D341Med (cell line): ENCODE measurements around the gene RGS7.
"Not testable (repeated sequence)": the region's sequence is repeated elsewhere in the genome, so short reads cannot be mapped to it uniquely, and the experiment has no call there.

Experiments
- DNase-seq: peaks from one replicate; pipeline ENCODE4 v3.0.0; 2012; ENCODE audit warnings: low spot score

RGS7 gene

DNA sequence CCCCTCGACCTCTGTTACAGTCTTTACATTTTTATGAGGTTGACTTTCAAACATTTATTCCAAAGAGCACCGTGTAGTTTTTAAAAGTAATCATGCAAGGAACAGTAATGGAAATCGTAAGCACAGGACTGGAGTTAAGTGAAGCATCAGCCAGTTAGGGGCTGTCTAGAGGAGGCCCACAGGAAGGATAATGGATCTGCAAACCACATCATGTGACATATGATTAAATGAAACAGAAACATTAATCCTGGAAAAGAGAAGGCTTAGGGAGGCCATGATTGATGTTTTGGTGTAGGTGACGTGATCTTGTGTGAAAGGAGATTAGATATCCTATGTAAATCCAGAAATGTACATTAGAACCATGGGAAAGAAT is 25.0 kb downstream of the RGS7 start:
- no peak for DNase-seq

DNA sequence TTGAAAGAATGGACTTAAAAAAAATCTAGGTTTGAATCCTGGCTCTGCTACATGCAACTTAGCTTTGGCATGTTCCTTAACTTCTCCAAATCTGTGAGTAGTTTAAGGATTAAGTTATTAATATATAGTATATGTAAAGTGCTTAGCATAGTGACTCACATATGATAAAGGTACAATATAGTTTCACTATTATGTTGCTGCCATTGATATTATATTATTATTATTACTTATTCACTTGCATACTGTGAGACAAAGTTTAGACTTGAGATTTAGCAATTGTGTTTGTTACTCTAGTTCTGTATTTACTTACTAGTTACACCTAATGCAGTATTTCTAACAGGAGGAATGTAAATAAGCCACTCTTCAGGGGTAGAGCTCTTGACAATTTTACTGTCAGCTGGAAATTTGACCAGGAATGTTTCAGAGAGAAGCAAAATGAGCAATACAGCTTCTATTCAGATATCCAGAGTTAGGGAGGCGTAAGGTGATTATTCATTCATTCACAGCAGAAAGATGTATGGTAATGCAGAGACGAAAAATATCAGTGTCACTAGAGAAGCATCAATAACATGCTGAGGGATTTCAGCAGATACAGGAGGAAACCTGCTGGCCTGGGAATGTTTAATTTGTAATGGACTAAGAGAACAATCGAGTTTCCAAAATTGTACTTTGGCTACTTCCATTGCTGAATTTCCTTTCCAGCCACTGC is 25.5 kb downstream of the RGS7 start:
- no peak for DNase-seq

DNA sequence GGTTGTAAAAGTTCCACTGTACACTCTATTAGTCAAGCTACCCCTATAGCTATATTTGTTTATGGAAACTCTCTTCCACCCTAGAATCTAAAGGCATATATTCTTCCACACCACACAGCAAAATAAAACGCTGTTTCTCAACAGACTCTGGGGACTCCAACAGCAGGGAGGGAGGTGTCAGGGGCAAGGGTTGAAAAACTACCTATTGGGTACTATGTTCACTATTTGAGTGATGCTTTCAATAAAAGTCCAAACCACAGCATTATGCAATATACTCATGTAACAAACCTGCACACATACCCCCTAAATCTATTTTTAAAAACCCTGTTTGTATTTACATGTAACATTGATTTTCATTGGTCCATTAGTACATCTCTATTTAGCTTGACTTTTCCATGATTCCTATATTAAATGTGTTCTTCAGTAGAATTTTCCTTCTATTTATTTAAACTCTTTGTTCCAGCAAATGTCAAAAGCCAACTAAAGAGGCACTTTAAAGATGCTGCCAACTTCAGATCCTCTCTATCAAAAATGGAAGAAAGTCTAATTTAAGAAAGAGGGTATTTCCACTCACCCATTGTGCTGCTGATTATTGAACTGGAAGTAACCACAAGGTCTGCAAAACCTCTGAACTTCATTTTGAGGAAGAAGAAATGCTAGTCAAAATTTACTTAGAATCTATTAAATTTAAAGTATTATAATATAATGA is 26.2 kb downstream of the RGS7 start:
- no peak for DNase-seq

DNA sequence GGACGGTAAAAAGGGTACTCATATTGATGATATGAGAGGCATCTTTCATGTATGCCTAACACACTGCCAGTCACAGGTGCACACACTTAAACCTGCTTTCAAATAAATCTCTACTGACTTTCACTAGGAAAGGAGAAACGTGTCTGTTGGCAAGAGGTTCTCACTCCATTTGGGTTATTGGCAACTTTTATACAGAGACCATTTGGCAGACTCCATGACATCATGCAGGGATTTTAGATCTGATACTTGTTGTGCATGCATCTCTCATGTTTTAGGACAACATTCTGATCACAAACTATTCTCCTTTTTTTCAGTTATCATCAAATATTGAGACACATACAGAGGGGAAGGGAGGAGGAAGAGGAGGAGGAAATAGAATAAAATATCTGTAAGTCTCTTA is 31.5 kb downstream of the RGS7 start:
- no peak for DNase-seq

DNA sequence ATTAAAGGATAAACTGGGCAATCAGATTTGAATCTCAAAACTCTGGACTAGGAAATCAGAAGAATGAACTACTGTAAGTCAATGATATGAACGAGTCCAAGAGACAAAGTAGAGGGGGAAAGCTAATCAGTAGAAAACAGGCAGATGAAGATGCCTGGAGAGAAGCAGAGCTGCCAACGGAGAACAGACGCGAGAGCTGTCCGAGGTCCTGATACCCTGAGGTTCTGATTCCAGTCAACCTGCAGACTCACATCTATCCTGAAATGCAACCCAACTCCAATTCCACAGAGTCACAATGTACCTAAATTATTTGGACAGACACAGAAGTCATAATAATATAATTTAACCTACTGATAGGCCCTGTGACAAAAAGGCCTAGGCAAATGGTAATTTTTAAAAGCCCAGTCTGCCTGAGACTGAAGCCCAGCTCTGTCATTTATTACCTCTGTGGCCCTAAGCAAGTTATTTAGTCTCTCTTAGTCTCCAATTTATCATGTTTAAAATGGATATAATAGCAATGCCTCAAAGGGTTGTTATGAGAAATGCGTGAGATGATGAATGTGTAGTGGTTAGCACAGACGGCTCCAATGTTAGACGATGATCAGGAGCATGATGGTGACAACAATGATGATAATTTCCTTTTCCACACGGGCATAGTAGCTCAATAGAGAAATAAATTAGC is 33.4 kb downstream of the RGS7 start:
- DNase-seq = no peak

DNA sequence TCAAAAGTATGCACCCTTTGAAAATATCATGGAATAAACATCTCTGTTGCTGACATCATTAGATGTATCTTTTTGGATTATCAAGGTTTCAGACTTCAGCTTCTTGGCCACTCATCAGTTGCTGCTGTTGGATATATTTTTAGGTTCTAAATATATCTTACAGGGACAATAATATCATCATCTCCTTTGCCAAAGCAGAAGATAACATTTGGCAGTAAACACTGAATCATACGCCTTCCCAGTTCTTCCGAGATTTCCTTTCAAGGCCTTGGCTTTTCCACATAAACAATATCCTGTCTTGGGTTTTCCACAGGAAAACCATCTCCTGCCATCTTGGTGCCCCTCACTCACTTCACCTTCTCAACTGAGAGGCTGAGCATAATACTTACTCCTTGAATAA is 39.3 kb downstream of the RGS7 start:
- no peak for DNase-seq

DNA sequence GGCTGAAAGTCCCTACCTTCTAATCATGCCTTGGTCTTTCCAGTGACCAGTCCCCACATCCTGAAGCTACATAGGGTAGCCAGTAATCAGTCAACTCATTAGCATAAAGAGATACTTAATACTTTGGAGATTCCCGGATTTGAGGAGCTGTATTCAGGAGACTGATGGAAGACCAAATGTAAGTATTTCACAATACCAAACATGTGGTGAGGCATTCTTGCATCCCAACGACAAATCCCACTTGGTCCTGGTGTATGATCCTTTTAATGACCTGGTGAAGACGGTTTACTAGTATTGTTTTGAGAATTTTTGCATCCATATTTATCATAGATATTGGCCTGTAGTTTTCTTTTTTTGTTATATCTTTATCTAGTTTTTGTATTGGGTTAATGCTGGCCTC is 40.6 kb downstream of the RGS7 start:
- no peak for DNase-seq

DNA sequence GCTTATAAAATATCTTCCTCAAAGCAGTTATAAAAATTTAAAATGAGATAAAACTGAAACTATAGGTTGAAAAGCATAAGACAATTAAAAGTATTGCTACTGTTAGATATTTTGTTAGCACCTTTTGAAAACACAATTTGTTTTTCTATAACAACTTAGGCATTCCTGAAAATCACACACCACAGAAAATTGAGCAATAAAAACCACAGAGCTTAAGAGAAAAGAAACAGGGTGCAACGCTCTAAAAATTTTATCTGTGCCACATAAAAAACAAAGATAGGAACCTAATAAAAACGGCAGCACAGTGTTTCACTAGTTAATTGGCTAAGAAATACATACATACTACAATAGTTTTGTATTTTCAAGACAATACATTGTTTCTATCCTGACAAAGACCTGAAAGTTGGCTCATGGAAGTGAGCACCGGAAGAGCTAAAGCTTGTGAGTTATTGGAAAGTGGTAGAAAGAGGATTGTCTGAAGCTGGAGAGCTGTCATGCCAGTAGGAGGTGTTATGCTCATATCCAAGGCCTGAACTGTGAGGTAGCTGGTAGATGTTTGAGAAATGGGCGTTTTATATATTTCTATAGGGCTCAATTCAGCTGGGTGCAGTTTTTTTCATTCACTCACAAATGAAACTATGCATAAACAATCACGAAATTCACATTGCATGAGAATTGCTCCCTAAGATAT is 45.8 kb downstream of the RGS7 start:
- no peak for DNase-seq

DNA sequence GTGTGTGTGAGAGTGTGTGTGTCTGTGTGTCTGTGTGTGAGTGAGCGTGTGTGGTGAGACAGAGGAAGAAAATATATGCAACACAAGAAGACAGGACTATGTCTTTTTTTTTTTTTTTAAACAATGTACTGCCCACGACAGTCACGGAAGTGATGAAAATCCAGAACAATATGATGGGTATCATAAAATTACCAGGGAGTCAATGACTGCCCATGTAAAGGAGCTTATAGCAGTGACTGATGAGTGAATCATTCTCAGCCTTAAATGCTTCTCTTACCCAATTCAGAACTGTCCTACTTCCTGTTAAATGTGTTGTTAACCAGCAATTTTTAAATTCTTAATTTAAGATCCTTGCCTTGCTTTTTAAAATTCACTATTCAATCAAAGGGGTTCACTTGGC is 46.6 kb downstream of the RGS7 start:
- DNase-seq = no peak

DNA sequence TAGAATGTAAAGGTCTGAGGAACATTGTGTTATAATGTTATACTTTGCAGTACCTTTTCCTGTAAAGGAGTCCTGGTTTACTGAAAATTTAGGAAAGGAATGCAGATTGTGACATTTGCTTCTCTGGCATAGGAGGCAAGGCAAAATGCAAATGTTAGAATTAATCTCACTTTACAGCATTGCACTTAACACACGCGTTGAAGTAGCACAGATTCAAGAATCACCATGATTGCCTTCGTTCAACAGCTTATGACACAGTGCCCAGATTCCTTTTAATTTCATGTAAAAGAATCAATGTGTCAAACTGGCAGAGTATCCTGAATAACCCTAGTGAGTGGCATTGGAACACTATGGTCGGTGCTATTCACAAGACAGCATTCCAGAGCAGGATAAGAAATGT is 47.4 kb downstream of the RGS7 start:
- no peak for DNase-seq

DNA sequence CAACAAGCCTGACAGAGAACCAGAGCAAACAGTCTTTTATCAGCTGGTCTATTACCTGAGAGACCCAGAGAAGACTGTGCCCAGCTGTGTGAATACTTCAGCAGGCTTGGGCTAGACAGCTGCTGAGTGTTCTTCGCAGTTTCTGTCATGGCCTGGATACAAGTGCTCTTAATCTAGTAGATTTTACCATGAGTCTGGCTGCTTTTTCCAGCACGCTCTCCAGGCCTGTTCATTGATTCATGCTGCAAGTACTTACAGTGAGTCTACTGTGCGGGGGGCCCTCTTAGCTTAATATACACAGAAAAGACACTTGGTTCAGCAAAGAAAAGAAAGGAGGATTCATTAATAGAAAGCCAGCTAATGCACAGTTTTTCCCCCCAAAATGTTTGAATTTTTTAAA is 48.5 kb downstream of the RGS7 start:
- DNase-seq = no peak

DNA sequence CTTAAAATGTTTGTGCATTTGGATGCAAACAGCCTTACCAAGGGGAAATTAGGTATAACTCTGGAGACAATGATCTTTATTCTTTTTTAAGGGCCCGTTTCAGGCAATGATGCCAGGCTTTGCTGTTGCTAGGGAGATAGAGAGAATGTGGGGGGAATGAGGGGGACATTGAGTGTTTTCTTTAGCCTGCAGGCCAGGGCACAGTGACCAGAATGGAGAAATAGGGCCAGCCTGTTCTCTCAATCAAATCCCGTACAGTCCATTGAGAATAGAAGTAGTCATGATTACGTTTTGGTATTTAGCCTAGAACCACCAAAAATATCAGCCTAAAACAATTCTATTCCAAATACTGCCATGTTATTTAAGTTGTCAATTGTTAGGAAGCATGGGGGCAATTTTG is 49.0 kb downstream of the RGS7 start:
- DNase-seq = no peak

DNA sequence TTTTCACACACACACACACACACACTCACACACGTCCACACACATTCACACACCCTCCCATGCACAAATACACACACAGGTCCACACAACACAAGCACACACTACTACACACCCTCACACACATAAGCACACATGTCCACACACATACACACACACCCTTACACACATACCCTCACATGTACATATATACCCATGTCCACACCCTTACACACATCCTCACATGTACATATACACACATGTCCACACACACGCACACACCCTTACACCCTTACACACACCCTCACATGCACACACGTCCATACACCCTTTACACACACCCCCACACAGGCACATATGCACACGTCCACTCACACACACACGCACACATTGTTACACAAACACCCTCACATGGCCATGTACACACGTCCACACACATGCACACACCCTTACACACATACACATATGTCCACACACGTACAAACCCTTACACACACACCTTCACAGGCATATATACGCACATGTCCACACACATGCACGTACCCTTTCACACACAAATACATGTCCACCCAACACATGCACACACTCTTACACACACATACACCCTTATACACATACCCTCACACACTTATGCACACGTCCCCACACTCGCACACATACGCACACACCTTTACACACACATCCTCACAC is 50.7 kb downstream of the RGS7 start:
- DNase-seq = no peak

DNA sequence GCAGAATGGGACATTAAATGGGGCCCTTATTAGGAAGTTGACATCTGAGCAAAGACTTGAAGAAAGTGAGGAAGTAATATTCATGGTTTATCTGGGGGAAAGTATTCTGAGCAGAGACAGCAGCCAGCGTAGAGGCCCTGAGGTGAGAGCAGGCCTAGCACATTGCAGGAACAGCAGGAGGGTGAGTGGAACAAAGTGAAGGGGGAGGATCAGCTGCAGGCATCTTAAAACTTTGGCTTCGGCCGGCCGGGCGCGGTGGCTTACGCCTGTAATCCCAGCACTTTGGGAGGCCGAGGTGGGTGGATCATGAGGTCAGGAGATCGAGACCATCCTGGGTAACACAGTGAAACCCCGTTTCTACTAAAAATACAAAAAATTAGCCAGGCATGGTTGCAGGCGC is 55.0 kb downstream of the RGS7 start:
- DNase-seq = not testable (repeated sequence)

DNA sequence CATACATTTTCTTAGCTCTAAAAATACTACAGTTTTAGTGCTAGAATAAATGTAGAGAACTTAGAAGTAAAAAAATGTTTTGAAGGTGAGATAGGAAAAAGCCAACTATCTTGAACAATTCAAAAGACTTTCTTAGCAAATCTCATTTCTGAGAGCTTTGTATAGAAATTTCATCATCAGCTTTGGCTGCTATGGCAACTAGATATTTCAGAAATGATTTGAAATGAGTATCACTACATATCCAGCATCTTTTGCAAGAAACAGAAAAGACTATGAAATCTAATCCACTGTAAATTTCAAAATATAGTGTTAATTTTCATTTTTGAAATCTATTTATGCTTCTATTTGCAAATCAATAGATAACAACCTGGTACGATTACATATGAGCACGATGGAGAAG is 57.7 kb downstream of the RGS7 start:
- no peak for DNase-seq

DNA sequence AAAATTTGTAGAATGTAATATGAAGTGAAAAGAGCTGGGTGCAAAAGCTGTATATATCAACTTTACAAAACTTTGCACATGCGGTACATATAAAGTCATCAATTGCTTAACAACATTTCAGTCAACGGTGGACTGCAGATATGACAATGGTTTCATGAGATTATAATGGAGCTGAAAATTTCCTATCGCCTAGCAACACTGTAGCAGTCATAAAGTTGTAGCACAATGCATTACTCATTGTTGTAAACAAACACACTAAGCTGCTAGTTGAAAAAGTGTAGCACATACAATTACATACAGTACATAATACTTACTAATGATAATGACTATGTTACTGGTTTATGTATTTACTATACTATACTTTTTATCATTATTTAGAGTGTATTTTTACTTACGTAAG is 64.0 kb downstream of the RGS7 start:
- no peak for DNase-seq

DNA sequence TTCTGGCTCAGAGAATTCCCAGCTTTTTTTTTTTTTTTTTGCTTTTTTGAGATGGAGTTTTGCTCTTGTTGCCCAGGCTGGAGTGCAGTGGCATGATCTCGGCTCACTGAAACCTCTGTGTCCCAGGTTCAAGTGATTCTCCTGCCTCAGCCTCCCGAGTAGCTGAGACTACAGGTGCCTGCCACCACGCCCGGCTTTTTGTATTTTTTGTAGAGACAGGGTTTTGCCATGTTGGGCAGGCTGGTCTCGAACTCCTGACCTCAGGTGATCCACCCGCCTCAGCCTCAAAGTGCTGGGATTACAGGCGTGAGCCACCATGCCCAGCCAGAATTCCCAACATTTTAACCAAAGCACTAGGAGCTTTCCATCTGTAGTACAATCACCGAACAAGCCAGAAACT is 65.5 kb downstream of the RGS7 start:
- not testable (repeated sequence) for DNase-seq

DNA sequence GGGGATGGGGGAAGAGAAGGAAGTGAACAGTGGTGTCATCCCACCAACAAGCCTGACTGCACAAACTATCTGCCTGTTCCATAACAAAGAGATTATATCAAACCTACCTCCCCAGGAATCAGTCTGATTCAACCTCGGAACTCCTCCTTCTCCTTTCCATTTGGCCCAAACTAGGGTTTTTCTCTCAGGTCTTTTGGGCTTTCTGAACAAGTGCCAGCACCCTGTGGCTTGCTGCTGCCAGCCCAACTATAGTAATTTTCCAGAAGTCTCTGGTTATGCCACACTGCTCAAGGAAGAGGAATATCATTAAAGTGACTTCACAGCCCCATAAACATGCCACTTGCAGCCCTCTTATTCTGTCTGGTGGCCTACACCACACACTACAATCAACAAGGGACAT is 70.5 kb downstream of the RGS7 start:
- no peak for DNase-seq

DNA sequence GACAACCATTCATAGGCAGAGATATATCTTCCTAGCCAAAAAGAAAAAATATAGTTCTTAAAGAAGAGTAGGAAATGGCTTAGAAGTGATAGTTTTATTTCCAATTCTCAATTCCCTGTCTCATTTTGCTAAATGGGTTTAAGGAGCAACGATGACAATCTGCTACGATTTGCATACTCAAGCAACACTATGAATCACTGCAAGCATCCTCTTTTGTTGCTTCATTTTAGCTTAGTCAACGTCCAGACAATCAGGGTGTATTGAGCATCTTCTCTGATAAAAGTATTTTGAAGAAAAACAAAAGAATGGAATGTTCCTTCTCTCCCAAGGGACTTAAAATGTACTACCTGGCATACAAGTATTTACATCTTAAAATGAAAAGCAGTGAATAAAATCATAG is 80.6 kb downstream of the RGS7 start:
- no peak for DNase-seq

DNA sequence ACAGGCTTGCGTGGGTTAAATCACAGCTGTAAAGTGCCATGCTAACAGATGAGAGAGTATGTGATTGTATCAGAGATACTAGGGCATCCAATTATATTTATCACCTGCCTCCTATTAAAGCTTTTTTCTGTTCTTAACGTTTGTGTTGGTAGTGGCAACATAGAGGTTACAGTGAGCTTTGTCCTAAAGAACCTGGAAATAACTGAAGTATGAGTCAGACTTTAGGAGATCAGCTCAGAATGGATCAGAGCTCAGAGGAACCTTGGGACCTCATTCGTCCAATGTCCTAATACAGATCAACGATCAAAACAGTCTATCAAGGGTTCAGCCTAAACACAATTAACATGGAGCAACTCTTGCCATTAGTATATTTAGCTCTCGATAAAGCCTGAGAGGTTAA is 81.0 kb downstream of the RGS7 start:
- no peak for DNase-seq

DNA sequence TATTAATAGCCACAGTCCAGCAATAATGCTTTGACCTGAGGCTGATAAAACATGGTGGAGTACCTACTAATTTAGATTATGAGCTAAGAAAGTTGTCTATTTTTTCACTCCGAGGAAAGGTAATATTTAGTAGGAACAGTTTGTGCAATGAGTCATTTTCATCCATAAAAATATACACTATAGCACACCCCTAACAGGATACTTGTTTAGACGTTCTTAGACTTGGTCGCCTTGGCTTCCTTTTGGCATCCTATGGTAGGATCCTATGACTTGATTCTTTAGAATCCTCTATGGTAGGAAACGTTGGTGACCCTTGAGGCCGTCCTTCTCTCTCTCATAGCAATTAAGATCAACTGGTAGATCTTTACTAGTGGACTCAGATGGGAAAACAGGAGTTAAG is 81.8 kb downstream of the RGS7 start:
- no peak for DNase-seq

DNA sequence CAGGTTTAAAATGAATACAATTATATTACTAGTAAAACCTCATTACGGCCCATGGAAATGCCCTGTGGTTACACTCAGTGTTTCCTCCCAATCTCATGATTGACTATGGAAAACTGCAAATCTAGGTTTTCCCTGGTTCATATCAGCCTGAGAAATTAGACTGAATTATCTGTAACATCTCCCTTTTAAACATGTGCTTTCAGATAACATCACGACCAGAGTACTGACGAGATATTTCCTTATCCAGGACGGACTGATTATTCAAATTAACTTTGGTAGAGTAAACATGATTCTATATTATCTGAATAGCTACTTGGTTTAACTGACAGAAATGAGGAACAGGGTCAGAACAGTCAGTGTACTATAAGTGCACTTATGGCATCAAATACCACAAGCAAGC is 82.3 kb downstream of the RGS7 start:
- no peak for DNase-seq
